WTC11 (cell line): ENCODE results near the gene RAI14. TPM values are rescaled to one million over a fixed set of nuclear protein-coding genes. Genes with fewer than 3 reads are reported as not detected.
A peak's percentile ranks its signal among the peaks of the same experiment; 100 is the strongest.

Experiments used
- ATAC-seq: fragments of 200-7000 bp; cut with Tn5 transposase; 2 replicates; pipeline ENCODE4 v1.10.0; 2021; ENCODE audit warnings: mild to moderate bottlenecking, moderate library complexity
- CTCF ChIA-PET: fragments of 300-600 bp; sonication (Branson Sonifier 250); formaldehyde crosslinking; loops from one replicate; lab custom pipeline; 2021; ENCODE audit warnings: antibody characterized with exemption; lab: Charles Lee
- POLR2A ChIA-PET: fragments of 350-600 bp; sonication (Branson Sonifier 250); formaldehyde crosslinking; loops from one replicate; lab custom pipeline; 2021; ENCODE audit warnings: antibody characterized with exemption; lab: Charles Lee
- DNase-seq: peaks from one replicate; pipeline ENCODE4 v3.0.0; 2021; ENCODE audit warnings: low spot score
- H3K27ac Mint-ChIP-seq: 2 replicates; pipeline ENCODE4 v1.8.0; 2021; ENCODE audit warnings: mixed read lengths
- H3K27me3 Mint-ChIP-seq: 2 replicates; pipeline ENCODE4 v1.8.0; 2021; ENCODE audit warnings: low read depth, mild to moderate bottlenecking, moderate library complexity, mixed read lengths
- H3K36me3 Mint-ChIP-seq: 2 replicates; pipeline ENCODE4 v1.8.0; 2021; ENCODE audit warnings: mixed read lengths
- H3K4me1 Mint-ChIP-seq: 2 replicates; pipeline ENCODE4 v1.8.0; 2022; ENCODE audit warnings: mixed read lengths
- H3K4me3 Mint-ChIP-seq: 2 replicates; pipeline ENCODE4 v1.8.0; 2021; ENCODE audit warnings: mild to moderate bottlenecking, moderate library complexity, mixed read lengths
- H3K9me3 Mint-ChIP-seq: 2 replicates; pipeline ENCODE4 v1.8.0; 2021; ENCODE audit warnings: mixed read lengths
- CREM ChIP-seq: sonication (generic); formaldehyde crosslinking; IDR thresholded peaks from 2 replicates; pipeline ENCODE4 v1.8.1; 2022; ENCODE audit warnings: mild to moderate bottlenecking, missing genetic modification reagents, moderate library complexity
- E2F1 ChIP-seq: sonication (generic); formaldehyde crosslinking; IDR thresholded peaks from 2 replicates; pipeline ENCODE4 v1.8.0; 2022; ENCODE audit warnings: mild to moderate bottlenecking, missing genetic modification reagents
- FOXP1 ChIP-seq: sonication (generic); formaldehyde crosslinking; IDR thresholded peaks from 2 replicates; pipeline ENCODE4 v1.8.0; 2022; ENCODE audit warnings: missing genetic modification reagents, mild to moderate bottlenecking, moderate library complexity, borderline replicate concordance
- GRHL2 ChIP-seq: fragments of 250-450 bp; sonication (Bioruptor Pico); IDR thresholded peaks from 2 replicates; pipeline ENCODE4 v1.8.0; 2022; ENCODE audit warnings: mild to moderate bottlenecking, moderate library complexity; ENCODE audit not compliant: insufficient replicate concordance, severe bottlenecking
- GTF2I ChIP-seq: fragments of 250-450 bp; sonication (Bioruptor Pico); conservative IDR thresholded peaks from 2 replicates; pipeline ENCODE4 v1.4.0; 2021; ENCODE audit warnings: mild to moderate bottlenecking
- HMGA2 ChIP-seq: fragments of 250-450 bp; sonication (Bioruptor Pico); IDR thresholded peaks from 2 replicates; pipeline ENCODE4 v1.4.0; 2021; ENCODE audit warnings: mild to moderate bottlenecking, moderate library complexity
- IRF1 ChIP-seq: sonication (generic); formaldehyde crosslinking; IDR thresholded peaks from 2 replicates; pipeline ENCODE4 v1.8.0; 2023; ENCODE audit warnings: missing genetic modification reagents
- IRF2 ChIP-seq: sonication (generic); formaldehyde crosslinking; IDR thresholded peaks from 2 replicates; pipeline ENCODE4 v1.8.0; 2022; ENCODE audit warnings: low read depth, missing genetic modification reagents, borderline replicate concordance
- JUN ChIP-seq: sonication (generic); formaldehyde crosslinking; IDR thresholded peaks from 2 replicates; pipeline ENCODE4 v1.8.0; 2023; ENCODE audit warnings: mild to moderate bottlenecking, missing genetic modification reagents
- KAT7 ChIP-seq: sonication (generic); formaldehyde crosslinking; IDR thresholded peaks from 2 replicates; pipeline ENCODE4 v1.8.1; 2023; ENCODE audit warnings: missing genetic modification reagents, mild to moderate bottlenecking, borderline replicate concordance
- RELA ChIP-seq: sonication (generic); formaldehyde crosslinking; IDR thresholded peaks from 2 replicates; pipeline ENCODE4 v1.8.1; 2022; ENCODE audit warnings: missing genetic modification reagents, mild to moderate bottlenecking, borderline replicate concordance
- SMAD4 ChIP-seq: sonication (generic); formaldehyde crosslinking; IDR thresholded peaks from 2 replicates; pipeline ENCODE4 v1.8.0; 2022; ENCODE audit warnings: mild to moderate bottlenecking, missing genetic modification reagents
- STAT6 ChIP-seq: sonication (generic); formaldehyde crosslinking; conservative IDR thresholded peaks from 2 replicates; pipeline ENCODE4 v1.8.1; 2023; ENCODE audit warnings: mild to moderate bottlenecking, low read depth, missing genetic modification reagents, moderate library complexity
- USF1 ChIP-seq: sonication (generic); formaldehyde crosslinking; IDR thresholded peaks from 2 replicates; pipeline ENCODE4 v1.8.0; 2022; ENCODE audit warnings: mild to moderate bottlenecking, missing genetic modification reagents
- ZBTB21 ChIP-seq: sonication (generic); formaldehyde crosslinking; IDR thresholded peaks from 2 replicates; pipeline ENCODE4 v1.8.1; 2023; ENCODE audit warnings: mild to moderate bottlenecking, missing genetic modification reagents, borderline replicate concordance
- ZNF121 ChIP-seq: sonication (generic); formaldehyde crosslinking; IDR thresholded peaks from 2 replicates; pipeline ENCODE4 v1.8.0; 2023; ENCODE audit warnings: missing genetic modification reagents
- ZNF232 ChIP-seq: sonication (generic); formaldehyde crosslinking; IDR thresholded peaks from 2 replicates; pipeline ENCODE4 v1.8.0; 2022; ENCODE audit warnings: mild to moderate bottlenecking, missing genetic modification reagents
- ZNF416 ChIP-seq: fragments of 250-450 bp; sonication (Bioruptor Pico); IDR thresholded peaks from 2 replicates; pipeline ENCODE4 v1.9.0; 2021; ENCODE audit warnings: mild to moderate bottlenecking, inconsistent platforms
- ZNF423 ChIP-seq: fragments of 250-450 bp; sonication (Bioruptor Pico); IDR thresholded peaks from 2 replicates; pipeline ENCODE4 v2.1.2; 2022; ENCODE audit warnings: mild to moderate bottlenecking, moderate library complexity
- ZNF512 ChIP-seq: sonication (generic); formaldehyde crosslinking; IDR thresholded peaks from 2 replicates; pipeline ENCODE4 v1.8.1; 2022; ENCODE audit warnings: missing genetic modification reagents, borderline replicate concordance
- total RNA-seq: library from RNA; stranded (reverse); gene quantifications from 3 replicates; pipeline ENCODE4 v1.2.3, GENCODE V29; 2021

RAI14 gene
- total RNA-seq, 1 experiment from 2014 or later = 185 TPM

GRCh38 chr5:34707451-34708107, 51.5 kb downstream of the RAI14 start (continued):
- TF ChIP-seq STAT6 (CRISPR knock-in tag) = no peak
- TF ChIP-seq ZBTB21 (CRISPR knock-in tag) = no peak
- TF ChIP-seq JUN = no peak
- TF ChIP-seq CREM (CRISPR knock-in tag) = no peak
- TF ChIP-seq GTF2I (CRISPR knock-in tag) = no peak
- TF ChIP-seq FOXP1 (CRISPR knock-in tag) = no peak
- TF ChIP-seq ZNF416 (CRISPR knock-in tag) = no peak
- TF ChIP-seq GRHL2 (CRISPR knock-in tag) = no peak
- TF ChIP-seq, all 79 proteins: peak for 0

- H3K9me3 Mint-ChIP-seq = no peaks in the 10 kb centered on the region
- no peak overlapping the region; the same call in 1 of the 2 replicates for H3K27ac Mint-ChIP-seq
- ATAC-seq (no peak), DNase-seq (no peak)
- ChIA-PET CTCF (interaction anchor here (0.7 kb wide), 1 partner anchor 52 kb away, joined by 3 read pairs; the partner anchor contains the start of gene RAI14), POLR2A (no interaction called here)
- no peak overlapping the region for H3K4me3 Mint-ChIP-seq
- TF ChIP-seq RELA (no peak), ZNF121 (peak; percentile 72; the same call in 1 of the 2 replicates), ZBTB21 (CRISPR knock-in tag) (no peak)
- peaks cover 28% of the 10 kb centered on the region for H3K36me3 Mint-ChIP-seq
- no peaks in the 10 kb centered on the region for H3K27me3 Mint-ChIP-seq
- peaks cover 56% of the 10 kb centered on the region for H3K4me1 Mint-ChIP-seq
Observed at GRCh38 chr5:34708777-34709176, 52.6 kb downstream of the RAI14 start.

- H3K27me3 Mint-ChIP-seq = no peaks in the 10 kb centered on the region
- DNase-seq (no peak), ATAC-seq (no peak)
- peaks cover 28% of the 10 kb centered on the region for H3K36me3 Mint-ChIP-seq
- ChIA-PET POLR2A (interaction anchor here (0.9 to 1.0 kb wide), 2 partner anchors 9 to 24 kb away, joined by 3 read pairs; no protein-coding TSS in a partner anchor), CTCF (no interaction called here)
- no peaks in the 10 kb centered on the region for H3K9me3 Mint-ChIP-seq
- H3K4me3 Mint-ChIP-seq = no peak overlapping the region
- H3K27ac Mint-ChIP-seq = peak overlapping the region; percentile 39
- peaks cover 56% of the 10 kb centered on the region for H3K4me1 Mint-ChIP-seq
- TF ChIP-seq IRF2 (no peak), ZNF423 (CRISPR knock-in tag) (no peak), GTF2I (CRISPR knock-in tag) (no peak), RELA (no peak), STAT6 (CRISPR knock-in tag) (no peak), ZNF232 (CRISPR knock-in tag) (no peak), ZNF512 (CRISPR knock-in tag) (no peak), IRF1 (no peak), ZBTB21 (CRISPR knock-in tag) (no peak), HMGA2 (CRISPR knock-in tag) (no peak), E2F1 (no peak), USF1 (CRISPR knock-in tag) (no peak), SMAD4 (CRISPR knock-in tag) (no peak), KAT7 (CRISPR knock-in tag) (no peak)
Observed at GRCh38 chr5:34709861-34710673, 53.9 kb downstream of the RAI14 start.
